GM19455 (cell line): ENCODE measurements around the gene CCDC12.
"Not testable (repeated sequence)": the region's sequence is repeated elsewhere in the genome, so short reads cannot be mapped to it uniquely, and the experiment has no call there.

Source experiments
- ATAC-seq: cut with Tn5 transposase; IDR thresholded peaks from one replicate; pipeline ENCODE4 v1.9.1; 2021; ENCODE audit not compliant: unreplicated experiment

CCDC12 gene

DNA sequence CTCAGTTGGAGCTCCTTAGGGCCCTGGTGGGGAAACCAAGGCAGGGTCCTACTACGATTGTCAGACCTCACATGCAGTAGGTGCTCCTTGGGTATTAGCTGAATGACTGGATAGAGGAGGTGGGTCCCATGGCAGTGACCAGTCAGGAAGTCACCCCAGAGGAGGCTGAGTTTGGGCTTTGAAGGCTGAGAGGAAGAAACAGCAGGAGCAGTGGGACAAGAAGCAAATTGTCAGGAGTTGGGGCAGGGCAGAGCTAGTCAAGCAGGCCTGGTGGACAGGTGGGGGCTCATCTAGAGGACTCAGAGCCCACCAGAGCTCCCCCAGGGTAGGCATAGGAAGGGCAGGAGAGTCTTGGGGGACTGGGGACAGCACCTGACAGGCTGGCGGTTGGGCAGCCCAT, 6.0 kb upstream of the CCDC12 start:
- ATAC-seq = no peak

- no peak for ATAC-seq
Measured at GRCh38 chr3:46981932-46982471, 5.5 kb upstream of the CCDC12 start.

- ATAC-seq = no peak
Measured at GRCh38 chr3:46979958-46980497, 3.5 kb upstream of the CCDC12 start.

- peak; percentile 75 for ATAC-seq
Measured at GRCh38 chr3:46978985-46979944, 2.7 kb upstream of the CCDC12 start, which contains the start of gene NBEAL2. NBEAL2 (plus strand) TSS chr3:46979666; CDS start chr3:46979862, 196 bp downstream.

DNA sequence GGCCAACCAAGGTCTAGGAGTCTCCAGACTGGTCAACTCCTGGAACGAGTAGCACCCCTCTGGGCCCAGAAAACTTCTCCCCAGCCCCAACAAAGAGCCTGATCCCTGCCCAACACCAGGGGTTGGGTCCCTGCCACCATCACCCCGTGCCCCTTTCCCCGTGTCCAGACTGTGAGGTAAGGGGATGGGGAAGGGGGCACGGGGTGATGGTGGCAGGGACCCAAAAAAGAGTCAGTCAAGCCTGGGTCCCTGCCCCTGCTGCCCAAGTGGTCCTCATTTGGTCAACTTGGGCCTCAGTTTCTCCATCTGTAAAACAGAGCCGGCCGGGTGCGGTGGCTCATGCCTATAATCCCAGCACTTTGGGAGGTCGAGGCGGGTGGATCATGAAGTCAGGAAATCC, 1.8 kb upstream of the CCDC12 start:
- no peak for ATAC-seq

- no peak for ATAC-seq
Measured at GRCh38 chr3:46977811-46978195, 1.3 kb upstream of the CCDC12 start.

DNA sequence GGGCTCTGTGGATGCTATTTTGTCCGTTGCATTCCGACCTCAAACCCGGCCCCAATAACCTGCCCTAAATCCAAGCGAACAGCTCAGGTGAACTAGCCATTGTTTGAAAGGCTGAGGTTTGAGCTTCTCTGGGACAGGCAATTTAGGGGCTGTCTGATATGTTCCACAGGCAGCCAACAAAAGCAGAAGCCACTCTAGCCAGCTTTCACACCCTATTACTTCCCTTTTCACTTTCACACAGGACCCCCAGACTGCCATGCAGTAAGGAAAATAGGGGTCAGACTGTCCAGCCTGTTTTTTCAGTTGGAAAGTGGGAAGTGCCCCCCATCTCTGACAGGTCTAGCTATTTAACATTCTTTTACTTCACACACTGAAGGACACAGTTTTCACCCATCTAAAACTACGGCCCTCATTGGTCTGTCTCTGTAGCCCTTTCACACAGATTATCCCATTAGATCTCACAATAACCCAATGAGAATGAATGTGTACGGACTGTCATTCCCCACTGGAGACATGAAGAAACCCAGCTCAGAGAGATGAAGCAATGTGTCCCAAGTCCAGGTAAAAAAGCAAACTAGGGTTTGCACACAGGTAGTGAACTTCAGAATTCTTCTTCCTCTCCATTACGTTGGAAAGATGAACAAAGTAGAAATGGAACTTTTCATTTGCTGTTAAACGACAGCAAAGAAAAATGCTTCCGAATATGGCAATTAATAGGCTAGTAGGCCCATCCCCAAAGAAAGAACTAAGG, 1.9 kb downstream of the CCDC12 start:
- ATAC-seq = no peak

GRCh38 chr3:46972396-46972795, 4.1 kb downstream of the CCDC12 start:
- no peak for ATAC-seq

- no peak for ATAC-seq
Measured at GRCh38 chr3:46971742-46972141, 4.8 kb downstream of the CCDC12 start.

- ATAC-seq = no peak
Measured at GRCh38 chr3:46971151-46971550, 5.4 kb downstream of the CCDC12 start.

- no peak for ATAC-seq
Measured at GRCh38 chr3:46970391-46971091, 6.0 kb downstream of the CCDC12 start.

DNA sequence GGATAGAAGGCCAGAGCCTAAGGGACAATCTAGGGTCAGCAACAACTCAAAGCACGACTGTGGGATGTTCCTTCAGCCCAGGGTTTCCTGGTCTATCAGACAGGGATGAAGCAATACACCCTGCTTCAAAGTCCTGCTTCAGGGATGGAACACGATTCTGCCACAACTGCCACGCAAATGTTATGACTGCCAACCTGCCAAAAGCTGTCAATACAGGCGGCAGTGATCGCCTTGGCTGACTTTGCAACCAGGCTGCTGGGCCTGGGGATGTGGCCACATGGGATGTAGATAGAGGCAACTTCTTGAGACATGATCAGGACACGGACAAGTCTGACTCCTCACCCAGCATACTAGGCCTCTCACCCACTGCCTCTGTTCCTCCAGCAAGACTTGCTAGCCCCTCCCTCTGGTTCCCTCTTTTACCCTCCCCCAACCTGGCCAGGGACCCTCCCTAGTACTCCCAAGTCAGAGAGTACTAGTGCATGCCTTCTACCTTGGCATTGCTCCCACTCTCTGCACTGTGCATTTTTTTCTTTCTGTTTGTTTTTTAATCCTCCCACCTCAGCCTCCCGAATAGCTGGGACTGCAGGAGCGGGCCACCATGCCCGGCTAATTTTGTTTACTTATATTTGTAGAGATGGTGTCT, 7.6 kb downstream of the CCDC12 start:
- no peak for ATAC-seq

- no peak for ATAC-seq
Measured at GRCh38 chr3:46966811-46967210, 9.7 kb downstream of the CCDC12 start.

DNA sequence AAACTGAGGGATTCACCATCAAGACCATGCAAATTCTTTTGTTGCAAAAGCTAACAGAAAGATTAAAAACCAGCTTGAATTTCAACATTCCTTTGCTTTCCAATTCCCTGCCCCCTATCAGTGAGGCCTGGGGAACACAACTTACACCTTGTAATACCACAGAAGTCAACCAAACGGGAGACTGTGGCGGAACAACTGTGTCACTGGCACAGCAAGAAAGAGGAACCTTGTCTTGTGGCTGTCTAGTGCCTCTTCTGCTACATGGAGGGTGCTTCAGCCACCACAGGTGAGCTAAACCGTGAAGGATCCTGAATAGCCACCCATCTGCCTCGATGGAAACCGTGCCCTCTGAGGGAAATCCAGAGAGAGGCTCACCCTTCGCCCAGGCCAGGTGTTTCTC, 11.4 kb downstream of the CCDC12 start:
- no peak for ATAC-seq

DNA sequence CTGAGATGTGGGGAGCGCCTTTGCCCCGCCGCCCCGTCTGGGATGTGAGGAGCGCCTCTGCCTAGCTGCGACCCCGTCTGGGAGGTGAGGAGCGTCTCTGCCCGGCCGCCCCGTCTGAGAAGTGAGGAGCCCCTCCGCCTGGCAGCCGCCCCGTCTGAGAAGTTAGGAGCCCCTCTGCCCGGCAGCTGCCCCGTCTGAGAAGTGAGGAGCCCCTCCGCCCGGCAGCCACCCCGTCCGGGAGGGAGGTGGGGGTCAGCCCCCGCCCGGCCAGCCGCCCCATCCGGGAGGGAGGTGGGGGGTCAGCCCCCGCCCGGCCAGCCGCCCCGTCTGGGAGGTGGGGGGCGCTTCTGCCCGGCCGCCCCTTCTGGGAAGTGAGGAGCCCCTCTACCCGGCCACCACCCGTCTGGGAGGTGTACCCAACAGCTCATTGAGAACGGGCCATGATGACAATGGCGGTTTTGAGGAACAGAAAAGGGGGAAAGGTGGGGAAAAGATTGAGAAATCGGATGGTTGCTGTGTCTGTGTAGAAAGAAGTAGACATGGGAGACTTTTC, 12.4 kb downstream of the CCDC12 start:
- ATAC-seq = not testable (repeated sequence)

DNA sequence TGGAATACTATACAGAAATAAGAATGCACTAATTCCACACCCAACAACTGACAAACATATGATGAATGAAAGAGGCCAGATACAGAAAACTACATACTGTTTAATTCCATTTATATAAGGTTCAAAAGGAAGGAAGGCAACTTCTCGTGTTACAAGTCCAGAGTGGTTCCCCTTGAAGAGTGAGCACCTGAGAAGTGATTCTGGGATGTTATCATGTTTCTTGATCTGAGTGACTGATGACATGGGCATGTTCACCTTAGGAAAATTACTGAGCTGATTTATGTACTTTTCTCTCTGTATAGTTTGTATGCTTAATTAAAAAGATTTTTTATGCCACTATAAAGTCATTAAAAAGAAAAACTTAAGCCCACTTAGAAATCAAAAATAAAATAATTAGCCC, 13.6 kb downstream of the CCDC12 start:
- ATAC-seq = no peak

- ATAC-seq = no peak
Measured at GRCh38 chr3:46962427-46962826, 14.1 kb downstream of the CCDC12 start.

DNA sequence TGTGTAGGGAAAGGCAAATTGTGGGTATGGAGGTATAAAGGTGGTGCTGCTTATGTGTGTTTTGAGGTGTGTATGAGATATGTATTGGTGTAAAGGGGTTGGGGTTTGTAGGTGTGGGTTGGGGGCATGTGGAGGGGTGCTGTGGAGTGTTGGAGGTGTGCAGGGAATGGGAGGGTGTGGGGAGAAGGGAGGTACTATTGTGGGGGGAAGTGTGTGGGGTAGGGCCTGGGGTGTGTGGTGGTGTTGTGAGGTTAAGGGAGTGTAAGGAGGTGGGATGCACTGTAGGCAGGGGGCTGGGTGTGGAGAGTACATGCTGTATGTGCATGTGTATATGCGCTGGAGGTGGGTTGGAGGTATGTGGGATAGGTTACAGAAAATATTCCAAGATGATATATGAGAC, 15.7 kb downstream of the CCDC12 start:
- ATAC-seq = no peak

DNA sequence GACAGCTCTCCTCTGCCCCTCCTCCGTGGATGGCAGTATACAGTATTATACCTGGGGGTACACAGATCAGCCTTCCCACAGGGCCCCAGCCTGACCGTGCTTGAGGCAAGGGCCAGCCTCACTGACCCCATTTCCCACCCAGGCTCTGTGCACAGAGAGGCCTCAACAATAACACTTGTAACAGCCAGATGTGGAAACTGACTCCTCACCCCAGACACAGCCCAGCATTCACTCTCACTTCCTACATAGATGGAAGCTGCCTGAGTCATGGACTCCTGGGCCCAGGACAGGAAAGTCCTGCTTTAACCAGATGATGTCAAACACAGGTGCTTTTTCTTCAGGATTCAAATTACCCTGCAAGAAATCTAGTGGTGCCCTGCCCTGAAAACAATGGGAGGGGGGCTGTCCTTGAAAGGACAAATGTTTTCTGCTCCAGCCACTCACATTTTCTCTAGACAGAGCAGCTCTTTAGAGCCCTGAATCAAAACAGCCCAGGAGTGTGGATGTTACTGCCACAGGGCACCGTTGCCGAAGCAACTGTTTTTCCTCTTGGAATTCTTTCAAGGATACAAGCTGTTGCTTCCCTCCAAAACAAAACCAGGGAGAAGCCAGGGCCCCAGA, 16.4 kb downstream of the CCDC12 start:
- ATAC-seq = no peak

- no peak for ATAC-seq
Measured at GRCh38 chr3:46959161-46959511, 17.4 kb downstream of the CCDC12 start.
